OCI-M2 (cell line): ENCODE measurements around the gene TMEM208.

Source experiments
- DNase-seq: peaks from one replicate; lab custom pipeline; 2025; ENCODE audit not compliant: unreplicated experiment; lab: John Stamatoyannopoulos, UW

TMEM208 gene

DNA sequence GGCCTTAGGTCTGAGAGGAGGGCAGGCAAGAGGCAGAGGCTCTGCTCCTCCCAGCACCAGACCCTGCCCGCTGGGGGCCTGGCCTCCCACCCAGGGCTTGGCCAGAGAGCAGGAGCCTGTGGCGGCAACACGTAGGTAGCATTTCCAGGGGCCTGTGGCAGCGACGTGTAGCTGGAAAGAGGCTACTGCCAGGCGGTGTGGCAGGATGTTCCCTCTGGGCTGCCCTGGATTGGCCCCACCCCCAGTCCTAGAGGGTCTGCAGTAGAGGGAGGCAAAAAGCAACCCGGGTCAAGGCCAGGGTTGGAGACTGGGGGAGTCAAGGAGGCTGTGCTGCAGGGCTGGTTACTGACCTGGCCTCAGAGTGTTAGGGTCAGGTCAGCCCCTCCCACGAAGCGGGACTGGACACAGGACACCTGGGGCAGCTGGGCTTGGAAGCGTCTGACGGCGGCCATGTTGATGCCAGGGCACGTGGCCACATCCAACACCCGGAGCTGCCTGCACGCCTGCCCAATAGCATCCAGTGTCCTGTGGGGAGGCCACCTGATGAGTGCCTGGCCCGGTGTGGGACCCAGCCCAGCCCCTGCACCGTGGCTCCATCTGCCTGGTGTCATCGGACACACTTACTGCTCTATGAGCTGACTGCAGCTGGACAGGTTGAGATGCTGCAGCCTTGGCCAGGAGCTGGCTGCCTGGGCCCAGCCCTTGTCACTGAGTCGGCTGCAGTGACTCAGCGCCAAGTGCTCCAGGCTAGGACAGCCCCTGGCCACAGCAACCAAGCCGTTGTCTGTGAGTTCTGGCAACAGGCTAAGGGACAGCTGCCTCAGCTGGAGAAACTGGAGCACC lies 19.5 kb upstream of the TMEM208 start:
- DNase-seq, result no peak

DNA sequence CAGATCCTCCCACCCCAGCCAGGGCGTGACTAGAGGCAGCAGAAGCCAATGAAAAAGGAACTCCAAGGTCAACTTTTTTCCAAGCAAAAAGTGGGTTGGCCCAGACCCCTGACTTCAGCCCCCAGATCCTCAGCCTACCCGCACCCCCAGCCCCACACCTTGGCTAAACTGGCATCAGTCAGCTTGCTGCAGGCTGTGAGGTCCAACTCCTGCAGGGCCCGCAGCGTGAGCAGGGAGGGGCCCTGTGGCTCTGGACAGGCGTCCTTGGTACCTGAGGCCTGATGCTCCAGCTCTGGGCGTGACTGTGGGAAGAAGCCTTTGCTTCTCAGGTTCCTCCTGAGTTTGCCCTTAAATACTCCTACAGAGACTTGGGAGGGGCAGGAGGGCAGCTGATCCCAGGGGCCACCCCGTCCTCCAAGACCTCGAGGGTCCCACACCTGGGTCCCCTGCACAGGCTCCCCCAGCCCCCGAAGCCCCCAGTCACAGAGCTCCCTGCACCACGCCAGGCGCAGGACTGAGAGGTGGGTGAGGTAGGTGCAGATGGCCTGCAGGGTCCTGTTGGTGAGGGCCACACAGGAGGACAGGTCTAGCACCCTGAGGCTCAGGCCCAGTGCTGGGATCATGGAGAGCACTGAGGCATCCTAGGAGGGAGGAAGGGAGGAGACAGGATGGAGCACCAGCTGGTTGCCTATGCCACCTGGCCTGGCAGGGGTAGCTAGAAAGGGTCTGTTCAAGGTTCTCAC lies 18.6 kb upstream of the TMEM208 start:
- DNase-seq, result no peak

DNA sequence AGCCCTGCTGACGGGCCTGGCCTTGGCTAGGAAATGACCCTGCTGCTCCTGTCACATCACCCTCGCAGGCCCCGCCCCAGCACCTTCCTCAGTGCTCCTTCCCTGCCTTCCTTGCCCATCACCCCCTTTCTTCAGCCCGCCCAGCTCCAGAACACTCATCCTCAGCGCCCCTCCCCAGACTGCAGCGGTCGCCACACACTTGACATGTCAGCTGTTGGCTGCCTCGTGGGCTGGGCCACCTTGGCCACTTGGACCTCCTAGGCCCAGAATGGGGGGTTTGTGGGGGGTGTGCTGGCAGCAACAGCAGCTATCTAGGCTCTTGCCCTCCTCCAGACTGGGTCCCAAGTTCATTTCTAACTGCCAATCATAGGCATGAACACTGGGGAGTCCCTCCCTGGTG lies 17.4 kb upstream of the TMEM208 start:
- DNase-seq, result no peak

DNA sequence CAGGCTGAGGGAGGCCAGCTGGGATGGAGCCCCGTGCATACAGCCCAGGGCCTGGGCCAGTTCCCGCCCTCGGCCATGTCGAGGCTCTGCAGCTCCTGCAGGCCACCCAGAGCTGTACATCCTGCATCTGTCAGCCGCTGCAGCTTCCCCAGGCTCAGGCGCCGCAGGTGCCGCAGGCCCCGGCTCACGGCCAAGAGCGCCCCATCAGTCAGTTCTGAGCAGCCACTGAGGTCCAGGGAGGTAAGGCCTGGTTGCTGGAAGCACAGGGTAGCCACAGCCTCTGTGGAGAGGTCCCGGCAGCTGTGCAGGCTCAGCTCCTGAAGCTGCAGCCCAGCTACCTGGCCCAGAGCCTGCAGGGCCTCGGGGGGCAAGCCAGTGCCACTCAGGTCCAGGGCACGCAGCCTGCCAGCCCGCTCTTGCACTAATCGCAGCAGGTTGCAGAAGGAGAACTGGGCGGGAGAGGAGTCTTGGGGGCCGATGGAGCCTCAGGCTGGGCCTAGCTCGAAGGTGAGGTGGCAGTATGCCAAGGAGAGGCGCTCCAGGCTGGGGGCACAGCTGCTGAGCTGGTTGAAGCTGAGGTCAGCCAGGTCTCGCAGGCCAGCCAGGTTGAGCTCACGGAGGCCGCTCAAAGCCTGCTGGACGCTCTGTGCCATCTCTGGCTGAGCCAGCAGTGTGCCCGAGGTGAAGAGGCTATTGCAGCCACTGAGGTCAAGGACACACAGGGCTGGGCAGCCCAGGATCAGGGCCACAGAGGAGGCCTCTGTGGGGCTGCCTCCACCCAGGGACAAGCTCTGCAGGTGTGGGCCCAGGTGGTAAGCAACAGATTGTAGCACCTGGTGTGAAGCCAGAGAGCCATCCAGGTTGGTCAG lies 16.6 kb upstream of the TMEM208 start:
- DNase-seq, result no peak

DNA sequence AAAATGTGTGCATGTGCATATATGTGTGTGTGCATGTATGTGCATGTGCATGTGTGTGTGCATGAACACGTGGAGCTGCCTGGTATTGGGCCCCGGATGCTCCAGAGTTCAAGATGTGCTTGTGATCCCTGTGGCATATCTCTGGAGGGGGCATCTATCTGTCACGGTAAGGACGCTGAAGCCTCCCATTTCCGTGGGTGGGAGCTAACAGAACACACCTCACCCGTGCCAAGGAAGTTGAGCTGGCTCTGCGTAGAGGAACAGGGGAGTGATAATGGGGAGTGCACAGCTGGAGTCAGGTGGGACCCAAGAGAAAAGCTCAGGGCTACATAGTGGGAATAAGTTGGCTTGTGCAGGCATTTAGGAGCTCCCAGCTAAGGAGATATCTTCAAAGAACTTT lies 15.3 kb upstream of the TMEM208 start:
- no peak for DNase-seq

DNA sequence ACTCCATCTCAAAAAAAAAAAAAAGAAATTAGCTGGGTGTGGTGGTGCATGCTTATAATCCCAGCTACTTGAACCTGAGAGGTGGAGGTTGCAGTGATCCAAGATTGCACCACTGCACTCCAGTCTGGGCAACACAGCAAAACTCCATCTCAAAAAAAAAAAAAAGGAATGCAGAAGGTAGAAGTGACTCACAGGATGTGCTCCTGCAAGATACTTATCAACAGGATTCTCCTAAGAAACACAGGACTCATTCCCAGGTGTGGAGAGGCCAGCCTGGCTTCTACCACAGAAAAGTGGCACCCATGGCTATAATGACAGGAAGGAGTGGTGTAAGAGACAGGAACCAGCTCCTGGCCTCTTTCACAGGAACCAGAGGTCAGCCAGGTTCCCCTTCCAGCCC lies 14.2 kb upstream of the TMEM208 start:
- no peak for DNase-seq

DNA sequence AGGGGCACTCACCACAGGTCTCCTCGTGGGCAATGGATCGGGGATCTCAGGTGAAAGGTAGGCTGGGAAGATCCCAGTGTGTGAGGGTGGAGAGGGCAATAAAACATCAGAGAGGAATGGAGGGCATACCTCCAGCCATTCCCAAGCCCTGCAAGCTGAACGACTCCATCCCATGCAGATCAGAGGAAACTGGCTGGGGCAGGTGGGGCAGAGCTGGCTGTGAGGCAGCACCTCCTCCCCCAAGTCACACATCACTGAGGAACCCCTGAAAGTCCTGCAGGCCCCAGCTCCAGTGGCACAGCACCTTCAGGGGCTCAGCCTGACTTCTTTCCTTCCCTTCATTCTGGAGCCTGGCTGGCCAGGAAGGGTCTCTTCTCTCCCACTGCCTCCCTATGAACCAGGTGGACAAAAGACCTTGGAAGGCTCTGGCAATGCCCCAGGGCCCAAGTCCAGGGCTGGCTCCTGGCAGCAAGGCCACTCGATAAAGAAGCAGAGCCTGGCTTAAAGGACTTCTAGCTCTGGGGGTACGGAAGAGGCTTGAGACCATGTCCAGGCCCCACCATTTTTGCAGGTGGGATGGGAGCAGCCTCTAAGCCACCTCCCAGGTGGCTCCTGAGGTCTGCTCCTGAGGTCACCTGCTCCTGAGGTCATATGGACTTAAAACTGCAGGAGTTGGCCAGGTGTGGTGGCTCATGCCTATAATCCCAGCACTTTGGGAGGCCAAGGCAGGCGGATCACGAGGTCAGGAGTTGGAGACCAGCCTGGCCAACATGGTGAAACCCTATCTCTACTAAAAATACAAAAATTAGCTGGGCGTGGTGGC lies 13.5 kb upstream of the TMEM208 start:
- no peak for DNase-seq

DNA sequence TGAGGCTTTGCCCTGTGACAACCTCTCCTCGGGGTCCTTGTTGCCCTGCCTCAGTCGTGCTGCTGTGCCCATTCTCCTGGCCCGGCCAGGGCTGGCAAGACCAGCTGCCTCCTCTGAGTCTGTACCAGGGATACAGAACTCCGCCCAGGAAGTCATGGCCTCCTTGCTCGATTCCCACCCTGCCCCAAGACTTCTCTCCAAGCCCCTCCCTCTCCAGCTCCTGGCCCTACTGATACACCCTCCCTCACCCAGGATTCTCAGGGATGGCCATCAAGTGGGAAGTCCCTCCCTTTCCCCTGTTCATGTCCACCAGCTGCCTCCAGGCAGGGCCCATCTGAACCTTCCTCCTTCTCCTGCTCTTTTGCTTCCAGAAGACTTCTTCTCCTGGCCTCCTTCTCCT lies 11.2 kb upstream of the TMEM208 start:
- DNase-seq, result no peak

DNA sequence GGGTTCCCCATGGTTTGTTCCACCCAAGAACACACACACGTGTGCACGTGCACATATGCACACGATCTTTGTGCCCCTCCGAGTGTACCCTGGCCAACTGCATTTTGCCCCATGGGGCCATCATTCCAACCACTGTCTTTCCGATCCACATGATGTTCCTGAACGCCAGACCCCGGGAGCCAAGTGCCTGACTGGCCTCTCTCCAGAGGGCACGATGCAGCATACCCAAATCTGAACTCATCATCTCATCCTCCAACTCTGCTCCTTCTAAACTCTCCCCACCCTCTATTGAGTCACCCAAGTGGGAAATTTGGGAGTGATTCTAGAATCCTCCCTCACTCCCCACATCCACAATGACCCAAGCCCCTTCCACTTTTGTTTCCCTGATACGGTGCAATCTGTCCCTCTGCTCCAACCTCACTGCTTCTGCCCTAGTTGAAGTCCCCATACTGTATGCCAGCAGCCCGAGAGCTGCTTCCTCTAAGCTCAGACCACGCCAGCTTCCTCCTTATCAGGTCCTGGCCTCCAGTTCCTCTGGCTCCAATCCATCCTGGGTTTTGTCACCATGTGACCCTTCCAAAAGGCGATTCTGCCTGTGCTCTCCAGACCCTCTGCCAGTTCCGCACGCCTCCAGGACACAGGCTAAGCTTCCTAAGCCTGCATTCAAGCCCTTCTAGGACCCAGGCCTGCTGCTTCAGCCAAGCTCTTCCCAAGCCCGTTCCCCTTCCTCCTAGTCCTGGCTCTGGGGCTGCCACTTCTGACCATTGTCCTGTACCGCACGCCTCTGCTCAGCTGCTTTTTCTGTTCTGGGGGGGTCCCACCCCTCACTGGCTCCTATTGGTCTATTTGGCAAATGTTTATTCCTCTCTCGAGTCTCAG lies 10.1 kb upstream of the TMEM208 start:
- no peak for DNase-seq

DNA sequence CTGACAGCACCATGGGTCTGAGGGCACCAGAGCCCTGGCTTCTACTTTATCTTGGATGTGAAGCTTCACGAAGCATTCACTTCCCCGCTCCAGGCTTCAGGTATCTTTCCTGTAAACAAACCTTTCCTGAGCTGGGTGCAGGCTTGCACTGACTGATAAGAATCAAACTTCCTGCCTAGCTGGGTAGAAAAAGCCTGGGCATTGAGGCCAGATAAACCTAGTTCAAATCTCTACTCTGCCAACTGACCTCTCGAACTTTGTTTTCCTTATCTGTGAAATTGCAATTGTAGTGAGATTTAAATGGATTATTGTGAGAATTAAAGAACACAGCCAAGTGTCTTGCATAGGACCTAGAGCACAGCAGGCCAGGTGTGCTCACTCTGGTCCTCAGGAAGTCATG lies 2.9 kb upstream of the TMEM208 start:
- no peak for DNase-seq

DNA sequence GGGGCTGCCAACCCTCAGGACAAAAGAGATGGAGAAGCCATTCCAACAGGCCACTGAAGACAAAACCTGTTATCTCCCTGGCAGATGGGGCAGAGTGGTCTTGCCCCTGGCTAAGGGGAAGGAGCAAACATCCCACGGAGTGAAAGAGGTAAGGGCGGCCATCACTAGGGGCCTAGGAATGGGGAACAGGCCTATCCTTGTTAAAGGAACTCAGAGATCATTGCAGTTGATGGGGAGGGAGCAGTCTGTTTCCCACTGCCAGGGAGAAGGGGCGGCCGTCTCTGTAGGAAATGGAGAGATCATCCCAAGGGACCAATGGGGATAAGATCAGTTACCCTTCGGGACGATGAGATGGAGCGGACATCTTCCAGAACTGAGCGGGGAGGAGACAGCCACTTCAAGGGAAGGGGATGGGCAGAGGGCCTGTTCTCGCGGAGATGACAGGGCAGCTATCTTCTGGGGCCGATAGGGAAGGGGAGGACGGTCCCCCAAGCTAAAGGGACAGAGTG lies 581 bp upstream of the TMEM208 start:
- no peak for DNase-seq

DNA sequence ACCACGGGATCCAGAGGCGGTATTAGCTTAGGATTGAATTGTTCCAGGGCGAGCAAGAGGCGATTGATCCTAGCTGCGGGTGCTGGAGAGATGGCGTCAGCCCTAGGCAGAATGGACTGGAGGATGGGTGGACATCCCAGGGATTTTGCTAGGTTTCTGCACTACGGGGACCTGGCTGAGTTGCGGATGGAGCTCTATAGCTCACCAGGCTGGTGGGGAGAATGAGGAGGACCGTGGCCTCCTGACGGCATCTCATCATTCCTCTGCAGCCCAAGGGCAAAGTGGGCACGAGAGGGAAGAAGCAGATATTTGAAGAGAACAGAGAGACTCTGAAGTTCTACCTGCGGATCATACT lies 614 bp downstream of the TMEM208 start:
- no peak for DNase-seq

DNA sequence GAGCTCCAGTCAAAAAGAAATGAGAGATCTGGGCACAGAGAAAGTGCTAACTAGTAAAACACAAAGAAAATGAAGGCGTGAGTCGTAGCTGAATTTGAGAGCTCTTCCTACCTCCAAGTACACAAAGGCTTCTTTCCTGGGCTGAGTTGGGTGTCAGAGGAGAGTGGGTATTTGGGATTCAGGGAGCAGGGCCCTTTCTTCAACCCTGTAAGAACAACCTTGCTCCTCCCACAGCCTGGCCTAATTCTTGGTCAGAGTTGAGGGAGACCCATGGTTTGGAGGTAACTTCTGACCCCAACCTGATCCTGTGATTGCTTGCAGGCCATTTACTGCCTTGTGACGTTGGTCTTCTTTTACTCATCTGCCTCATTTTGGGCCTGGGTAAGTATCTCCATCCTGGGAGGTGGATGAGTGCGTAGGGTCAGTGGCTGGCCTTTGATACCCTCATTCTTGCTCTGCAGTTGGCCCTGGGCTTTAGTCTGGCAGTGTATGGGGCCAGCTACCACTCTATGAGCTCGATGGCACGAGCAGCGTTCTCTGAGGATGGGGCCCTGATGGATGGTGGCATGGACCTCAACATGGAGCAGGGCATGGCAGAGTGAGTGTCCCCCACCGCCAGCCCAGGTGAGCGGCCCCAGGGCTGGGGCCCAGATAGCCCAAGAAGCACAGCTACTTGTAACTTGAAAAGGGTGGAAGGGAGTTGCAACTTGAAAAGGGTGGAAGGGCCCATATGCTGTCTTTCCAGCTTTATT lies 1.3 kb downstream of the TMEM208 start:
- DNase-seq, result no peak

DNA sequence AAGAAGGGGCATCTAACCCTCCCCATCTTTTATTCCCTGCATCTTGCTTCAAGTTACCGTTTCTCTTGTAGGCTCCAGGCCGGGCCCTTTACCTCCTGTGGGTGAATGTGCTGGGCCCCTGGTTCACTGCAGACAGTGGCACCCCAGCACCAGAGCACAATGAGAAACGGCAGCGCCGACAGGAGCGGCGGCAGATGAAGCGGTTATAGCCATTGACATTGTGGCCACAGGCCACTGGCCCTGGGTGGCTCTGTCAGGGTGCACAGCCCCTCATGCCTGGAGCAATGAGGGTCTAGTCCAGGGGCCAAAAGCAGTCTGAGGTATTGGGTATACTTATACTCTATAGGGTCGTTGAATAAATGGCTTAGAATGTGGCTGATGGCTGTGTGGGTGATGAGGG lies 2.0 kb downstream of the TMEM208 start:
- DNase-seq, result no peak

DNA sequence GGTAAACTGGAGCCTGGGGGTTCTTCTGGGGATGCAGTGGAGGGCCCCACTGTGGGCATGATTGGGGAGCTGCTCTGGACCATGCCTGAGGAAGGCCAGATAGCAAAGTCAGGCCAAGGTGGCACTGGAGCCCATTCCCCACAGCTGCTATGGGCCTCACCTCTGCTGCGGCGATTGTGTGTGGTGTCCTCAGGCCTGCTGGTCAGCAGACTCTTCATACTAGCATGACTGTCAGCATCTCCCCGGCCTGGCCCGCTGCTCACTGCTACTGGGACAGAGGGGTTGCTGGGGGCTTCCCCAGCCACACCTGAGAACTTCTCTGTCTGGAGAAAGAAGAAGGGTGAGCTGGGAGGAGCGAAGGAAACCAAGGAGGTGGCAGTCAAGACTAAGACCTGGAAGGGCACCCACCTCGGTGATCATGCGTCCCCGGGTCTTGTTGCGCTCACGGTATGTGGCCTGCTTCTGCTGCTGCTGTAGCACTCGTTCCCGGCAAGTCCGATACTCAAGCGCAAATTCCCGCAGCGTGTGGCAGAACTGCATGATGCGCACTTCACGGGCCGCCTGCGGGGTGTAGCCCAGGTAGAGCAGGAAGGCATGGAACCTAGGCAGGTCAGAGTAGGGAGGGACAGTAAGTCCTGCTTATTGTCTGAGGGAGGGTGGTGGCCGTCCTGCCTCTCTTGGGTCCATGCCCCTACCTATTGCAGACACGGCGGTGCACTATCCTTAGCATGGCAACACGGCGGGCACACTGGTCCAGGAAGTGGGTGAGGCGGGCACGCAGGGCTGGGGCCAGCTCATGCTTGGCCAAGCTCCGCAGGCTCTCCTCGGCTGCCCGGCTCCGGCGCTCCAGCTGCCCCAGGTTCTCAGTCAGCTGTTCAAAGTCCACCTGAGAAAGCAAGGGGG lies 3.2 kb downstream of the TMEM208 start:
- DNase-seq, result no peak

DNA sequence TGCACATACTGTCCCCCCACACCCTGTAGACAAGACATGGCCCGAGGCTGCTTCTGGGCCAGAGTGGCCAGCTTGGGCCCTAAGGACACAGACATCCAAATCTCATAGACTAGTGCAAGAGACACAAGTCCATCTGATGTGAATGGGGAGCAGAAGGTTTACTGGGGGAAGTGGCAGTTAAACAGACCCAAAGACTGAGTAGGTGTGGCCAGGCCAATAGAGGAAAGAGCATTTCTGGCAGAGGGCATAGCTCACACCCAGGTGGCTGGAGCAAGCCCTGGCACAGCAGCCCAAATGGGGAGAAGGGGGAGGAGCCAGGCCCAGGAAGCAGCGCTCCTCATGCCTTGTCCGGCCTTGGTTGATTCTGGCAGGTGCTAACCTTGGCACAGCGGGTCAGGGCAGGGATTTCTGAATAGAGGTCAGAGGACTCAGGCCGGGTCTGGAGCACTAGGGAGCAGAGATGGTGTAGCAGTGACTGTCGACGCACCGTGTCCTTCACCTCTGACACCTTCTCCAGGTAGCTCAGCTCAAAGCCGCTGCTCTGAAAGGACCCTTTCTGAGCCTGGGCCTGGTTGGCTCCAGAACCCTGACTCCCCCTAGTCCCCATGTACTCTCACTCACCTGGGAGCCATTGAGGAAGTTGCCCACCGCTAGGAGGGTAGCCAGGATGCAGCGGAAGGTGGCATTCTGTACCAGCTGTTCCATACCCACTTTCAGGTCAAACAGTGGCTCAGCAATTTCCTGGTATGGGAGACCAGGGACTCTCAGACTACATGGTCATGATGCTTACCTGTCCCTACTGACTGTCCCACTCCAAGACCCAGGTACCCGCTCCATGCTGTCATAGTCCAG lies 4.1 kb downstream of the TMEM208 start:
- DNase-seq, result no peak

DNA sequence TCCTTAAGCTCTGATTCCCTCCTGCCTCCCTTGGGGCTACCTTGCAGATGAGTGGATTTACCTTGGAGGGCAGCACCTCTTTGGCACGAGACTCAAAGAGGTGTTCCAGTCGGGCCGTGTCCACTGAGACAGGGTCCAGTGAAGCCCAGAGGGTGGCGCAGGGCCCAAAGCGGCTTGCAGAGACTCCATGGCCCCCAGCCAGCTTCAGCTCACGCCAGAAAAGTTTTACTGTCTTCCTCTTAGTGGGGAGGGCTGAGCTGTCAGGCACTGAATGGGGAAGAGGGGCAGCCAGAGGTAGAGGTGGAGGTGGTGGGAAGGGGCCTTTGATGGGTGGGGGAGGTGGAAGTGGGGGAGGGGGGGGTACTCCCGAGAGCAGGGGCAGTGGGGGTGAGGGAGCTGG lies 6.7 kb downstream of the TMEM208 start:
- no peak for DNase-seq
